HG02798 (cell line): ENCODE data around the gene CEMIP.

Experiments
- ATAC-seq: cut with Tn5 transposase; IDR thresholded peaks from one replicate; pipeline ENCODE4 v1.9.1; 2021; ENCODE audit warnings: mild to moderate bottlenecking; ENCODE audit not compliant: unreplicated experiment, poor library complexity

Gene CEMIP

GRCh38 chr15:80913541-80913940, 134.4 kb downstream of the CEMIP start:
- no peak for ATAC-seq

DNA sequence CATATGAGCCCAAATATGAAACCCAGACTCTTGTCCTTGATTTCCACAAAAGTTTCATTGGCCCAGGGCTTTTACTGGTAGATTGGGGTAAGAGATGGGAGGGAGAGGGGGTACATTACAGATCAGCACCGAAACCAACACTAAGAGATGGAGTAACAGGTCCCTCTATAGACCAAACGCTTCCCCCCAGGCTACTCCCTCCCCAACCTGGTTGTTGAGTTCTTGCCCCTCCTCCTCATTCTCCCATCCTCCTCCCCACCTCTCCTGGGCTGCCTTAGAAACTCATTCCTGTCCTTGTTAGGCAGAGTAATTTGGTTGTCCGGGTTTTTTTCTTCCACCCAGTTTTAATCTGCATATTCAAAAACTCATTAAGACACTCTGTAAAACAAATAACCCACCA, 136.3 kb downstream of the CEMIP start:
- ATAC-seq, result no peak

- ATAC-seq, result no peak
Measured at GRCh38 chr15:80916056-80916455, 136.9 kb downstream of the CEMIP start.

DNA sequence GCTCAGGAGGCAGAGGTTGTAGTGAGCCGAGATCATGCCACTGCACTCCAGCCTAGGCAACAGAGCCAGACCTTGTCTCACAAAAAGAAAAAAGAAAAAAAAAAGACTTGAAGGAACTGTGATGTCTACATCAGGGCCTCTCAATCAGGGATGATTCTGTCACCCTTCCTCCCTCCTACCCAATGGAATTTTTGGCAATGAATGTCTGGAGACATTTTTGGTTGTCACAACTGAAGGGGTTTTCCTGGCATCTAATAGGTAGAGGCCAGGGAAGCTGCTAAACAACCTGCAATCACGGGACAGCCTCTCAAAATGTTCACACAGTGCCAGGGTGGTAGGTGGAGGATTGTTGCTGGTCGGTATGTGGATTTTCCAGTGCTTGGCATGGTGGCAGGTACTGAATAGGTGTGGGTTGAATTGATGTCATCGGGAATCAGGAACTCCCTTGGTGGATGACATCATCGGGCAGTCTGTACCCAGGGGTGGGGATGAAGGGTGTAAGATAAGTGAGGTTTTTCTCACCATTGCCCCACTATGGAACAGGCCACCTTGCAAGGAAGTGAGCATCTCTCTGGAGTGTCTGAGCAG, 139.1 kb downstream of the CEMIP start:
- no peak for ATAC-seq

DNA sequence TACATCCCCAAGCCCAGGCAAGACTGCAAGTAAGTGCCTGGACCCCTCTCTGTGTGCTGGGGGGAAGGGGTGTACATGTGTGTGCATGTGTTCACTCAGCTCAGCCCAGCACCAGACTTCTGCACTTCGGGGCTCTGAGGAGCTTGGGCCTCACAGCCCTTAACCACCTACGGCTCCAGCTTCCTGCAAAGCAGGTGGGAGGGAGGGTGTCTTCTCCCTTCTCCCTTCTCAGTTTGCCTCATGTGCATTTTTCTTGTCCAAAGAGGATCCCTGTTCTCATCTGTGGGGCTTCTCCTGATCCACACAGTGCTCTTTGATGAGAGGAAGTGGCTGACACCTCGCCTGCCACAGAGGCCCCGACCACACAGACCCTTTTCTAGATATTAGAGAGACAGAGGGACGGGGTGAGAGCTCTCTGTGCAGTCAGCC, 141.1 kb downstream of the CEMIP start:
- no peak for ATAC-seq

- ATAC-seq, result no peak
Measured at GRCh38 chr15:80921736-80922410, 142.7 kb downstream of the CEMIP start.

DNA sequence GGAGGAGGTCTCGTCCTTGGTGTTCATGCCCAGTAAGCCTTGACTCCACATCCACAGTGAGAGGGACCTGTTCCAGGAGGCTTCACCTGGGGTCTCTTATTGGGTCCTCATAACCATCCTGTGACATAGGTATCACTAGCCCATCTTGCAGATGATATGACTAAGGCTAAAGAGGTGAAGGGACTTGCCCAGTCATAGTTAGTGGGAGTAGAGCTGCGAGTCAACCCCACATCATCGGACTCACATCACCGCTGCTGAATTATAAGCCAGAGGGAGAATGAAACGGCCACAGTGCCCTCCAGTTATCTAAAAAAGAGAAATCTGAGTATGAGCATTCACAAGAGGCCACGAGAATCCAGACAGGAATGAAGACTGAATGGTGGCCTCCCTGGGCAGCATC, 144.5 kb downstream of the CEMIP start:
- ATAC-seq, result no peak

- ATAC-seq, result no peak
Measured at GRCh38 chr15:80924278-80924677, 145.1 kb downstream of the CEMIP start.

- ATAC-seq, result no peak
Measured at GRCh38 chr15:80925597-80926059, 146.5 kb downstream of the CEMIP start.

DNA sequence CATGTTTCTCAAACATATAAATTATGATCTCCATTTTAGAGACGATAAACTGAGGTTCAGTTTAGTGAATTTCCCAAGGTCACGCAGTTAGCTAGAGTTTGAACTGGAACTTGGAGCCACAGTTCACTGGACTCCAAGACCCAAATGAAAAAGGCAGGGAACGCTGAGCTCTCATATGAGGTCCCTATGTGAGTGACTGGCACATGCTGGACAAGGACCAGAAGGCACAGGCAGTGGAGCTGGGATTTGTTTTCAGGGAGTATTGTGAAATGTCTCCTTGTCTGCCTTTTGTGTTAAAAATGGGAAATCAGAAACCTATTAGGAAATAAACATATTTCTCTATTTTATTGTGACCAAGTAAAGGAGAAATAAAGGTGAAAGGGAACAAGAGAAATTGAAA, 147.0 kb downstream of the CEMIP start:
- no peak for ATAC-seq

- ATAC-seq, result no peak
Measured at GRCh38 chr15:80929225-80929624, 150.1 kb downstream of the CEMIP start.

- ATAC-seq, result no peak
Measured at GRCh38 chr15:80929689-80930088, 150.5 kb downstream of the CEMIP start.

- no peak for ATAC-seq
Measured at GRCh38 chr15:80931191-80931590, 152.0 kb downstream of the CEMIP start.

GRCh38 chr15:80931721-80932512, 152.7 kb downstream of the CEMIP start:
- ATAC-seq, result no peak

GRCh38 chr15:80932513-80932815, 153.3 kb downstream of the CEMIP start:
- ATAC-seq, result no peak

DNA sequence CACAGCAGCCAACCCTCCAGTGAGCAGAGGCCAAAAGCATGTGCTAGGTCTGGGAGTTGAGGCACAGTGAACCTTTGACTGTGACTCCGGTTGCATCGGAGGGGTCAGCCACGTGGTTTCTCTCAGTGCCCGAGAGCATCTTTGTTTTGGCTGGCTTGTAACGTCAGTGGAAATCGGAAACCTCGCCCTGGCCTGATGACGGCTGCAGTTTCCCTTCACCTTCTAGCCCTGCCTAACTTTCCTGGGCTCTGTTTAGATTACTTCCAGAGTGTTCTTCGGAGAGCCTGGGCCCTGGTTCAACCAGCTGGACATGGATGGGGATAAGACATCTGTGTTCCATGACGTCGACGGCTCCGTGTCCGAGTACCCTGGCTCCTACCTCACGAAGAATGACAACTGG, 153.8 kb downstream of the CEMIP start:
- ATAC-seq, result no peak

DNA sequence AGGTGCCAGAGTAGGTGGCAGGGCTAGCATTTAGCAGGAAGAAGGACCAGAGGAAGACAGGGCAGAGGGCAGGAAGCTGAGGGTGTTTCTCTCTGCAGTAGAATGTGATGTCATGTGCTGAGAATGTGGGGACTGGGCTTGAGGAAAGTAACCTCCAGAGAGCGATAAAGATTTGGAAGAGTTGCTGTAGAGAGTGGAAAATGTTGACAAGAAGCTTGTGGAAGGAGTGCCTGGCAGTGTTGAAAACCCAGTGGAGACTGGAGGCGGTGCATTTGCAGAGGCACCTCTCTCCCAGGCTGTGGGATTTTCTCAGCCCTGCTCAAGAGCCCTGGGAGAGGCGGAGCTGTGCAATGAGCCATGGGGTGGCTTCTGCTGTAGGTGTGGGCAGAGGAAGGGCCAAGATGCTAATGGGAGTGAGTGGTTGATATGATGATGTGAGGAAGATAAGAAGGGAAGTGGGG, 155.6 kb downstream of the CEMIP start:
- no peak for ATAC-seq

DNA sequence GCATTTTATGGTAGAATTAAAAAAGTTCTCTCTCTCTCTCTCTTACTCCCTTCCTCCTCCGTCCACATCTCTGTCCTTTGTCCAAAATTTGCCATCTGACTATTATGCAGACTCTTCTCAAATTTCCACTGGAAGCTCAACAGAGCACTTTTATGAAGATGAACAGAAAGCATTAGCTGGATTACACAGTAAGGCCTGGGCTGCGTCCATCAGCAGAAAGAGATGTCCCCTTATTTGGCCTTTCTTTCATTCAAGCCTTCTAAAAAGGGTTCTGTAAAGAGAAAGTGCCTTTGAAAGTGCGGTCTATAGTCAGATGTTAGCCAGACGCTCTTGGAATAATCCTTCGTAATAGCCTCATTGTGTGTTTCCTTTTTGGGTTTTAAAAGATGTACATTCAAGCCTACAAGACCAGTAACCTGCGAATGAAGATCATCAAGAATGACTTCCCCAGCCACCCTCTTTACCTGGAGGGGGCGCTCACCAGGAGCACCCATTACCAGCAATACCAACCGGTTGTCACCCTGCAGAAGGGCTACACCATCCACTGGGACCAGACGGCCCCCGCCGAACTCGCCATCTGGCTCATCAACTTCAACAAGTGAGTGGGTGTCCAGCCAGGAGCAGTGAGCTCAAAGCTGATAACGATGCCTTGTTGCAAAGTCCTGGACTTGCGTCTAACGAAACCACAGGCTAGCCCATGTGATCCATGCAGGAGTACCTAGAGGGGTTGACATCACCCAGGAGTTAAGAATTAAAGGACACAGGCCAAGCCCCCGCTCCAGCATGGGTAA, 157.3 kb downstream of the CEMIP start:
- no peak for ATAC-seq

GRCh38 chr15:80937718-80938117, 158.5 kb downstream of the CEMIP start:
- ATAC-seq, result no peak

DNA sequence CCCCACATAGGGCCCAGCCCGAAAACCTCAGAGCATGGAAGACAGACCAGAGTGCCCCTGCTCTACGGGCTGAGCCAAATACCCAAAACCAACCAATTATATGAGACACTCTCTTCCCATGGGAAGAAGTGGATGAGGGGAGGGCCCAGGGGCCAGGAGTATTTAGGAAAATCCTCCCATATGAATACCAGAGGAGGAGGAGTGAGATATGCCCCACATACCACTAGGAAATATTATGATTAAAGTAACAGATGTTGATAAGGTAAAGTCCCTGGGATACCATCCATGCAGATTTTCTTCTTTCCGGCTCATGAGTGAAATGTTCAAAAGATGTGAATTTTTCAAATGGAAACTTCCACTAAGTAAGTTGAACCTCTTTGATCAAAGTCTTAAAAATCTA, 160.0 kb downstream of the CEMIP start:
- ATAC-seq, result no peak

DNA sequence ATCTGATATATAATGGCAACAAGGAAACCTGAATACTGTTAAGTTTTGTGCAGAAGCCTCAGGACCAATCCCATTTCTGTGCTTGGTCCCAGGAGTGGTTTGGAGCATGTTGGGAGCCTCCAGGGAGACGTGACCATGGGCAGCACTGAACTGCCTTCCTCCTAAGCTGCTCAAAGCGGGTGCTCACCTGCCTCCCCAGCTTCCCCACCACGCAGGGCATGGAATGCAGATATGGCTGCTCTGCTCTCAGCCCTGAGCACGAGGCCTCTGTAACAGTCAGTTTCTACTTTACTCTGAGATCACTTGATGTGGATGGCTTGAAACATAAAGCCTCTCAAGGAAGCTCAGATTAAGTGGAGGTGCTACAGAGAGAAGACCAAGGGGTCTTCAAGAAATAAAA, 161.2 kb downstream of the CEMIP start:
- ATAC-seq, result no peak
